GM12878 (cell line): ENCODE results near the gene CYP2U1. TPM values are rescaled to one million over a fixed set of nuclear protein-coding genes. Genes with fewer than 3 reads are reported as not detected.

Experiments
- ATAC-seq: fragments of 200-7000 bp; cut with Tn5 transposase; 3 replicates; pipeline ENCODE4 v1.9.1; 2020; ENCODE audit warnings: mild to moderate bottlenecking, moderate library complexity
- BruUV-seq: library from RNA; stranded (reverse); fragments of 400-500 nt; replicated peaks from 2 replicates; lab custom pipeline; 2021; lab: Mats Ljungman, UMichigan
- CTCF ChIA-PET: fragments of 300-600 bp; sonication (Branson Sonifier 250); formaldehyde crosslinking; extraction: SDS; loops from one replicate; lab custom pipeline; 2021; ENCODE audit warnings: inconsistent platforms; lab: Yijun Ruan, JAX
- POLR2A ChIA-PET: fragments of 350-600 bp; formaldehyde crosslinking; extraction: SDS; loops from one replicate; lab custom pipeline; 2021; ENCODE audit warnings: inconsistent platforms; lab: Charles Lee
- RAD21 ChIA-PET: fragments of 300-600 bp; sonication (Branson Sonifier 250); formaldehyde crosslinking; loops from one replicate; lab custom pipeline; 2023; ENCODE audit warnings: antibody characterized with exemption; ENCODE audit not compliant: unreplicated experiment; lab: Charles Lee
- SMC1A ChIA-PET: fragments of 300-600 bp; sonication (Branson Sonifier 250); formaldehyde crosslinking; loops from one replicate; lab custom pipeline; 2023; ENCODE audit not compliant: unreplicated experiment, uncharacterized antibody; lab: Charles Lee
- DNase-seq: peaks from one replicate; pipeline ENCODE4 v3.0.0-alpha.2; 2011; ENCODE audit warnings: low read depth, low spot score
- FAIRE-seq: peaks from 3 replicates; lab custom pipeline; 2011; peaks lifted over from hg19 to GRCh38; lab: Jason Lieb, UNC
- H2AFZ ChIP-seq: 2 replicates; pipeline ENCODE4 v1.6.0; 2011; ENCODE audit warnings: low read depth, low read length, control low read depth; ENCODE audit not compliant: control insufficient read depth
- H3K27ac ChIP-seq: 2 replicates; pipeline ENCODE4 v1.5.1; 2011; ENCODE audit warnings: control low read depth; ENCODE audit not compliant: control insufficient read depth, insufficient read depth
- H3K27me3 ChIP-seq, 2 experiments: replicated peaks in 1 of 2; 2 replicates each; pipeline versions ENCODE4 v1.6.0 to v1.6.1; 2011; ENCODE audit warnings: low read length in 1 of 2; ENCODE audit not compliant: control insufficient read depth in 2 of 2, insufficient read depth in 2 of 2
- H3K36me3 ChIP-seq, 2 experiments: 2 replicates each; pipeline ENCODE4 v1.5.1; 2011; ENCODE audit warnings: low read length in 1 of 2; ENCODE audit not compliant: control insufficient read depth in 2 of 2, insufficient read depth in 2 of 2
- H3K4me1 ChIP-seq: 2 replicates; pipeline ENCODE4 v1.6.1; 2011; ENCODE audit warnings: mild to moderate bottlenecking, low read length, moderate library complexity, mixed read lengths; ENCODE audit not compliant: control insufficient read depth, insufficient read depth
- H3K4me2 ChIP-seq: 2 replicates; pipeline ENCODE4 v1.6.0; 2011; ENCODE audit warnings: control low read depth; ENCODE audit not compliant: control insufficient read depth, insufficient read depth
- H3K4me3 ChIP-seq: fragments of 200-600 bp; sonication (generic); 2 replicates; pipeline ENCODE4 v1.5.1; 2016
- H3K79me2 ChIP-seq: 2 replicates; pipeline ENCODE4 v1.6.0; 2011; ENCODE audit warnings: low read length; ENCODE audit not compliant: control insufficient read depth, insufficient read depth
- H3K9ac ChIP-seq: 2 replicates; pipeline ENCODE4 v1.8.0; 2011; ENCODE audit warnings: low read length, control low read depth, mixed read lengths; ENCODE audit not compliant: control insufficient read depth, insufficient read depth
- H3K9me3 ChIP-seq: replicated peaks from 3 replicates; pipeline ENCODE4 v1.5.1; 2011; ENCODE audit warnings: mild to moderate bottlenecking, low read length; ENCODE audit not compliant: control insufficient read depth, insufficient read depth
- H4K20me1 ChIP-seq: 2 replicates; pipeline ENCODE4 v1.6.0; 2011; ENCODE audit not compliant: control insufficient read depth, insufficient read depth
- CEBPB ChIP-seq, 2 experiments: fragments of 150-350 bp in 1 of 2; IDR thresholded peaks; 2 replicates each; pipeline ENCODE4 v1.6.1; 2012 to 2014; ENCODE audit warnings: low read depth in 2 of 2, low read length in 2 of 2, borderline replicate concordance in 1 of 2, inconsistent platforms in 1 of 2
- CUX1 ChIP-seq: IDR thresholded peaks from 2 replicates; pipeline ENCODE4 v1.6.1; 2012; ENCODE audit warnings: improper control_type of control experiment, low read depth, low read length; ENCODE audit not compliant: insufficient replicate concordance
- HDAC2 ChIP-seq: fragments of 200-600 bp; sonication (generic); IDR thresholded peaks from 2 replicates; pipeline ENCODE4 v1.6.1; 2017
- HDAC6 ChIP-seq: fragments of 200-600 bp; sonication (generic); IDR thresholded peaks from one replicate; pipeline ENCODE4 v1.8.0; 2017; ENCODE audit warnings: antibody characterized with exemption; ENCODE audit not compliant: unreplicated experiment
- MEF2A ChIP-seq: IDR thresholded peaks from 2 replicates; pipeline ENCODE4 v1.6.1; 2011; ENCODE audit warnings: low read depth, mild to moderate bottlenecking, low read length, moderate library complexity; ENCODE audit not compliant: insufficient read depth
- PKNOX1 ChIP-seq: fragments of 450-650 bp; IDR thresholded peaks from 2 replicates; pipeline ENCODE4 v1.6.1; 2016; ENCODE audit warnings: mild to moderate bottlenecking
- RAD21 ChIP-seq: IDR thresholded peaks from 2 replicates; pipeline ENCODE4 v1.6.1; 2011; ENCODE audit warnings: mild to moderate bottlenecking, low read depth, low read length, moderate library complexity; ENCODE audit not compliant: insufficient read depth
- RBBP5 ChIP-seq: fragments of 200-600 bp; sonication (generic); conservative IDR thresholded peaks from 2 replicates; pipeline ENCODE4 v1.6.1; 2016
- RELA ChIP-seq: fragments of 450-650 bp; IDR thresholded peaks from 2 replicates; pipeline ENCODE4 v1.8.0; 2014; ENCODE audit warnings: borderline replicate concordance; ENCODE audit not compliant: partially characterized antibody
- SRF ChIP-seq, 2 experiments: IDR thresholded peaks; 2 replicates each; pipeline ENCODE4 v1.6.1; 2011; ENCODE audit warnings: low read depth in 2 of 2, low read length in 2 of 2, mild to moderate bottlenecking in 1 of 2, moderate library complexity in 1 of 2
- STAT3 ChIP-seq: IDR thresholded peaks from 2 replicates; pipeline ENCODE4 v1.6.1; 2011; ENCODE audit warnings: low read depth, low read length, improper control_type of control experiment
- ZBTB40 ChIP-seq: fragments of 450-650 bp; IDR thresholded peaks from 2 replicates; pipeline ENCODE4 v1.6.1; 2016; ENCODE audit warnings: mild to moderate bottlenecking, moderate library complexity, borderline replicate concordance
- in situ Hi-C: fragments of 300-500 bp; cut with MboI; formaldehyde crosslinking; loops from 9 replicates; pipeline ENCODE4 v1.14.3; 2018; ENCODE audit warnings: mixed read lengths
- intact Hi-C: fragments of 100-400 bp; cut with micrococcal nuclease; formaldehyde crosslinking; loops from one replicate; pipeline ENCODE4 v1.14.2; 2022; ENCODE audit not compliant: unreplicated experiment
- polyA plus RNA-seq, 11 experiments: library from polyadenylated mRNA; depleted of rRNA in 4 of 11; unstranded in 6 of 11; stranded (reverse) in 5 of 11; fragments of >200 nt; fragmentation: Nextera tagmentation in 4 of 11; fragmentation: Illumina TruSeq in 1 of 11; extraction: Ambion mirVana in 4 of 11; extraction: Trizol in 1 of 11; gene quantifications; 1 replicate in 1 of 11; 2 replicates in 10 of 11; pipeline versions ENCODE4 v1.2.1 to v1.2.3, GENCODE V29; 2011 to 2016; ENCODE audit warnings: inconsistent platforms in 2 of 11, missing spikeins in 2 of 11, low read depth in 1 of 11
- total RNA-seq, 4 experiments: library from RNA; depleted of rRNA in 3 of 4; stranded (reverse); fragments of >200 nt in 3 of 4; fragmentation: Illumina TruSeq in 1 of 4; extraction: Trizol in 1 of 4; gene quantifications; 2 replicates each; pipeline versions ENCODE4 v1.2.1 to v1.2.3, GENCODE V29; 2013 to 2021

CYP2U1 gene
- total and polyA plus RNA-seq, 10 of the 15 experiments (the other 5 are each of a cell fraction or from before 2014, with no cell fraction given), result 0.41 to 3.4 (median 2.9) TPM

GRCh38 chr4:107970063-107970798 is 38.9 kb downstream of the CYP2U1 start (continued):
- TF ChIP-seq CEBPB (IDR thresholded peaks at IDR 0.05; ENCODE audit: borderline replicate concordance in 1 of 2, low read depth in 2 of 2, low read length in 2 of 2), result no peak
- TF ChIP-seq RBBP5, result no peak
- TF ChIP-seq PKNOX1, result no peak
- no peak for TF ChIP-seq RAD21
- TF ChIP-seq HDAC6, result no peak

GRCh38 chr4:107972605-107973004 is 41.3 kb downstream of the CYP2U1 start:
- Histone ChIP-seq H3K36me3 (no peaks in the 10 kb centered on the region), H3K27me3 (no peaks in the 10 kb centered on the region), H3K9me3 (no peaks in the 10 kb centered on the region; the same call in 2 of the 3 replicates), H3K4me2 (no peak overlapping the region), H3K4me3 (no peak overlapping the region), H3K9ac (no peak overlapping the region), H4K20me1 (no peaks in the 10 kb centered on the region), H3K79me2 (no peaks in the 10 kb centered on the region), H2AFZ (no peak overlapping the region), H3K27ac (no peak overlapping the region), H3K4me1 (no peaks in the 10 kb centered on the region)
- no peak for DNase-seq
- SMC1A ChIA-PET, result interaction anchor here (0.7 kb wide), 1 partner anchor 240 kb away, joined by 3 read pairs; no protein-coding TSS in a partner anchor
- RAD21 ChIA-PET, result no interaction called here
- in situ Hi-C loops (no loop called here), intact Hi-C loops (no loop called here)
- POLR2A ChIA-PET, result no interaction called here
- CTCF ChIA-PET, result interaction anchor here (1.2 kb wide), 1 partner anchor 46 kb away, joined by 3 read pairs; no protein-coding TSS in a partner anchor
- FAIRE-seq, result no peak
- no TSS peak for BruUV-seq
- no peak for ATAC-seq
- TF ChIP-seq HDAC2 (no peak), MEF2A (no peak), CUX1 (no peak), SRF (IDR thresholded peaks at IDR 0.05; ENCODE audit: low read depth in 2 of 2, low read length in 2 of 2) (no peak), ZBTB40 (no peak), RELA (no peak), STAT3 (no peak)
